H1 (cell line): Measurements from ENCODE around the gene COL1A1. TPM values are rescaled to one million over a fixed set of nuclear protein-coding genes. Genes with fewer than 3 reads are reported as not detected.

Source experiments
- CTCF ChIP-seq, 3 experiments: IDR thresholded peaks; 1 replicate in 2 of 3; 2 replicates in 1 of 3; pipeline versions ENCODE4 v1.5.1 to v1.6.1; 2011; ENCODE audit warnings: low read length in 3 of 3, mild to moderate bottlenecking in 3 of 3, inconsistent platforms in 2 of 3, low read depth in 1 of 3, moderate library complexity in 1 of 3; ENCODE audit not compliant: insufficient read depth in 1 of 3; ENCODE audit errors: control extremely low read depth in 1 of 3
- EGR1 ChIP-seq: IDR thresholded peaks from 2 replicates; pipeline ENCODE4 v1.6.1; 2011; ENCODE audit warnings: low read depth, low read length, borderline replicate concordance
- RNF2 ChIP-seq: fragments of 200-900, 300-1000 bp; sonication (generic); IDR thresholded peaks from 2 replicates; pipeline ENCODE4 v1.7.1; 2016; ENCODE audit warnings: borderline replicate concordance, low read depth, mild to moderate bottlenecking, antibody characterized with exemption, low read length; ENCODE audit not compliant: poor library complexity, severe bottlenecking; ENCODE audit errors: missing control alignments
- polyA plus RNA-seq, 7 experiments: library from polyadenylated mRNA; depleted of rRNA in 3 of 7; stranded (reverse) in 5 of 7; unstranded in 2 of 7; fragments of >200 nt in 5 of 7; fragments of 200-250 nt in 2 of 7; gene quantifications; 1 replicate in 5 of 7; 2 replicates in 1 of 7; 4 replicates in 1 of 7; pipeline versions ENCODE4 v1.2.1 to v1.2.3, GENCODE V29; 2011 to 2013; ENCODE audit warnings: missing spikeins in 2 of 7, mixed read lengths in 2 of 7
- total RNA-seq: library from RNA; stranded (reverse); fragmentation: NEBNext Ultra II Directional; extraction: Animal tissue kit (Norgen Biotek cat#: 25700); gene quantifications from 2 replicates; pipeline ENCODE4 v1.2.1, GENCODE V29; 2021
- TF ChIP-seq, protein P1 (sequence below): fragments of 300-600 bp; sonication (generic); IDR thresholded peaks from 2 replicates; pipeline ENCODE4 v1.7.1; 2012; ENCODE audit warnings: low read length, moderate library complexity, mild to moderate bottlenecking, inconsistent platforms; ENCODE audit not compliant: insufficient replicate concordance
- TF ChIP-seq, protein P2 (sequence below): IDR thresholded peaks from 2 replicates; pipeline ENCODE4 v1.6.1; 2011; ENCODE audit warnings: low read length, improper control_type of control experiment

COL1A1 gene
- total and polyA plus RNA-seq, 2 of the 8 experiments (the other 6 are each of a cell fraction or from before 2014, with no cell fraction given) = 14.1 to 80.4 TPM

DNA sequence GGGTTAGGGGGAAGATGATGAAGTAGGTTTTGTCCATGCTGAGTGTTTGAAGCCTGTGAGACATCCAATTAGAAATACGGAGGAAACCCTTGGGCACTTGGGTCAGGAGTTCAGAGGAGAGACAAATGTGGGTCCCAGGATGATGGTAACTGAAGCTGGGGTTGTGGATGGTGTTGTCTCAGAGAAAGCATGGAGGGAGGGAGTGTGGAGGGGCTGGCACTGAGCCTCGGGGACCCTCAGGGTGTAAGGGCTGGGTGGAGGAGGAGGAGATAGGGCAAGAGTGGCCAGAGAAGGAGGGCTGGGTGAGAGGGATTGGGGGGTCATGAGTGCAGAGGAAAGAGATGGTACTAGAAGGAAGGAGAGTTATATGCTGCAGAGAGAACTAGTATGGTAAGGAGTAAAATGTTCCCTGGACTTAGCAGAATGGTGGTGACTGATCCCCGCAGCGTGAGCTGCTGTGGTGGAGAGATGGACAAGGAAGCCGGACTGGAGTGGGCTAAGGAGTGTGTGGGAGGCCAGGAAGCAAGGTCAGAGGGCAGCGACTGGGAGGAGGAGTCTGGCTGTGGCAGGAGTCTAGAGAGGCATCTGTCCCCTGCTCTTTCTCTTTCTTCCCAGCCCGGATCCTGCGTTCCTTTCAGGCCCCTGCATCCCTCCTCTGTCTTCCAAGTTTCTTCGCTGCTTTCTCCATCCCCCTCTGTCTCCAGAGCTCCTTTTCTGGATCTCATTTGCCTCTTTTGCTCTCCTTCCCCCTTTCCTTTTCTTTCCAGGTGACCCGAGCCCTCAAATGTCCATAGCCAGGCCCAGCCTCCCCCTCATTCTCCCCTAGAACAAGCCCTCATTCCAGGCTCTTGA lies 3.9 kb upstream of the COL1A1 start (continued):
- TF ChIP-seq, protein P1, sequence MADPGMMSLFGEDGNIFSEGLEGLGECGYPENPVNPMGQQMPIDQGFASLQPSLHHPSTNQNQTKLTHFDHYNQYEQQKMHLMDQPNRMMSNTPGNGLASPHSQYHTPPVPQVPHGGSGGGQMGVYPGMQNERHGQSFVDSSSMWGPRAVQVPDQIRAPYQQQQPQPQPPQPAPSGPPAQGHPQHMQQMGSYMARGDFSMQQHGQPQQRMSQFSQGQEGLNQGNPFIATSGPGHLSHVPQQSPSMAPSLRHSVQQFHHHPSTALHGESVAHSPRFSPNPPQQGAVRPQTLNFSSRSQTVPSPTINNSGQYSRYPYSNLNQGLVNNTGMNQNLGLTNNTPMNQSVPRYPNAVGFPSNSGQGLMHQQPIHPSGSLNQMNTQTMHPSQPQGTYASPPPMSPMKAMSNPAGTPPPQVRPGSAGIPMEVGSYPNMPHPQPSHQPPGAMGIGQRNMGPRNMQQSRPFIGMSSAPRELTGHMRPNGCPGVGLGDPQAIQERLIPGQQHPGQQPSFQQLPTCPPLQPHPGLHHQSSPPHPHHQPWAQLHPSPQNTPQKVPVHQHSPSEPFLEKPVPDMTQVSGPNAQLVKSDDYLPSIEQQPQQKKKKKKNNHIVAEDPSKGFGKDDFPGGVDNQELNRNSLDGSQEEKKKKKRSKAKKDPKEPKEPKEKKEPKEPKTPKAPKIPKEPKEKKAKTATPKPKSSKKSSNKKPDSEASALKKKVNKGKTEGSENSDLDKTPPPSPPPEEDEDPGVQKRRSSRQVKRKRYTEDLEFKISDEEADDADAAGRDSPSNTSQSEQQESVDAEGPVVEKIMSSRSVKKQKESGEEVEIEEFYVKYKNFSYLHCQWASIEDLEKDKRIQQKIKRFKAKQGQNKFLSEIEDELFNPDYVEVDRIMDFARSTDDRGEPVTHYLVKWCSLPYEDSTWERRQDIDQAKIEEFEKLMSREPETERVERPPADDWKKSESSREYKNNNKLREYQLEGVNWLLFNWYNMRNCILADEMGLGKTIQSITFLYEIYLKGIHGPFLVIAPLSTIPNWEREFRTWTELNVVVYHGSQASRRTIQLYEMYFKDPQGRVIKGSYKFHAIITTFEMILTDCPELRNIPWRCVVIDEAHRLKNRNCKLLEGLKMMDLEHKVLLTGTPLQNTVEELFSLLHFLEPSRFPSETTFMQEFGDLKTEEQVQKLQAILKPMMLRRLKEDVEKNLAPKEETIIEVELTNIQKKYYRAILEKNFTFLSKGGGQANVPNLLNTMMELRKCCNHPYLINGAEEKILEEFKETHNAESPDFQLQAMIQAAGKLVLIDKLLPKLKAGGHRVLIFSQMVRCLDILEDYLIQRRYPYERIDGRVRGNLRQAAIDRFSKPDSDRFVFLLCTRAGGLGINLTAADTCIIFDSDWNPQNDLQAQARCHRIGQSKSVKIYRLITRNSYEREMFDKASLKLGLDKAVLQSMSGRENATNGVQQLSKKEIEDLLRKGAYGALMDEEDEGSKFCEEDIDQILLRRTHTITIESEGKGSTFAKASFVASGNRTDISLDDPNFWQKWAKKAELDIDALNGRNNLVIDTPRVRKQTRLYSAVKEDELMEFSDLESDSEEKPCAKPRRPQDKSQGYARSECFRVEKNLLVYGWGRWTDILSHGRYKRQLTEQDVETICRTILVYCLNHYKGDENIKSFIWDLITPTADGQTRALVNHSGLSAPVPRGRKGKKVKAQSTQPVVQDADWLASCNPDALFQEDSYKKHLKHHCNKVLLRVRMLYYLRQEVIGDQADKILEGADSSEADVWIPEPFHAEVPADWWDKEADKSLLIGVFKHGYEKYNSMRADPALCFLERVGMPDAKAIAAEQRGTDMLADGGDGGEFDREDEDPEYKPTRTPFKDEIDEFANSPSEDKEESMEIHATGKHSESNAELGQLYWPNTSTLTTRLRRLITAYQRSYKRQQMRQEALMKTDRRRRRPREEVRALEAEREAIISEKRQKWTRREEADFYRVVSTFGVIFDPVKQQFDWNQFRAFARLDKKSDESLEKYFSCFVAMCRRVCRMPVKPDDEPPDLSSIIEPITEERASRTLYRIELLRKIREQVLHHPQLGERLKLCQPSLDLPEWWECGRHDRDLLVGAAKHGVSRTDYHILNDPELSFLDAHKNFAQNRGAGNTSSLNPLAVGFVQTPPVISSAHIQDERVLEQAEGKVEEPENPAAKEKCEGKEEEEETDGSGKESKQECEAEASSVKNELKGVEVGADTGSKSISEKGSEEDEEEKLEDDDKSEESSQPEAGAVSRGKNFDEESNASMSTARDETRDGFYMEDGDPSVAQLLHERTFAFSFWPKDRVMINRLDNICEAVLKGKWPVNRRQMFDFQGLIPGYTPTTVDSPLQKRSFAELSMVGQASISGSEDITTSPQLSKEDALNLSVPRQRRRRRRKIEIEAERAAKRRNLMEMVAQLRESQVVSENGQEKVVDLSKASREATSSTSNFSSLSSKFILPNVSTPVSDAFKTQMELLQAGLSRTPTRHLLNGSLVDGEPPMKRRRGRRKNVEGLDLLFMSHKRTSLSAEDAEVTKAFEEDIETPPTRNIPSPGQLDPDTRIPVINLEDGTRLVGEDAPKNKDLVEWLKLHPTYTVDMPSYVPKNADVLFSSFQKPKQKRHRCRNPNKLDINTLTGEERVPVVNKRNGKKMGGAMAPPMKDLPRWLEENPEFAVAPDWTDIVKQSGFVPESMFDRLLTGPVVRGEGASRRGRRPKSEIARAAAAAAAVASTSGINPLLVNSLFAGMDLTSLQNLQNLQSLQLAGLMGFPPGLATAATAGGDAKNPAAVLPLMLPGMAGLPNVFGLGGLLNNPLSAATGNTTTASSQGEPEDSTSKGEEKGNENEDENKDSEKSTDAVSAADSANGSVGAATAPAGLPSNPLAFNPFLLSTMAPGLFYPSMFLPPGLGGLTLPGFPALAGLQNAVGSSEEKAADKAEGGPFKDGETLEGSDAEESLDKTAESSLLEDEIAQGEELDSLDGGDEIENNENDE = no peak
- TF ChIP-seq CTCF (IDR thresholded peaks at IDR 0.05; ENCODE audit: control extremely low read depth in 1 of 3, insufficient read depth in 1 of 3, low read depth in 1 of 3, low read length in 3 of 3) = no peak
- TF ChIP-seq, protein P2, sequence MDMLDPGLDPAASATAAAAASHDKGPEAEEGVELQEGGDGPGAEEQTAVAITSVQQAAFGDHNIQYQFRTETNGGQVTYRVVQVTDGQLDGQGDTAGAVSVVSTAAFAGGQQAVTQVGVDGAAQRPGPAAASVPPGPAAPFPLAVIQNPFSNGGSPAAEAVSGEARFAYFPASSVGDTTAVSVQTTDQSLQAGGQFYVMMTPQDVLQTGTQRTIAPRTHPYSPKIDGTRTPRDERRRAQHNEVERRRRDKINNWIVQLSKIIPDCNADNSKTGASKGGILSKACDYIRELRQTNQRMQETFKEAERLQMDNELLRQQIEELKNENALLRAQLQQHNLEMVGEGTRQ = no peak
- no peak for TF ChIP-seq RNF2
- no peak for TF ChIP-seq EGR1
